Gastroesophageal sphincter (tissue), 4 donors: ENCODE measurements around the gene FYB2. TPM values are rescaled to one million over a fixed set of nuclear protein-coding genes. Genes with fewer than 3 reads are reported as not detected.

ENCODE experiments used
- ATAC-seq: fragments of 150-250 bp; one replicate; pipeline ENCODE4 v1.9.1; 2016; ENCODE audit warnings: mild to moderate bottlenecking, moderate library complexity
- H3K27ac ChIP-seq, 4 donors: fragments of 200-600 bp; sonication (generic) in 3 of 4; 1 replicate in 3 of 4; 2 replicates in 1 of 4; pipeline ENCODE4 v1.5.1; 2016 to 2019
- H3K27me3 ChIP-seq: fragments of 200-600 bp; sonication (generic); one replicate; pipeline ENCODE4 v1.5.1; 2019
- H3K36me3 ChIP-seq, 2 donors: fragments of 200-600 bp; sonication (generic); one replicate each; pipeline ENCODE4 v1.5.1; 2019; ENCODE audit warnings: control low read depth in 1 of 2
- H3K4me1 ChIP-seq, 3 donors: fragments of 200-600 bp; sonication (generic); 1 replicate in 2 of 3; 2 replicates in 1 of 3; pipeline ENCODE4 v1.5.1; 2016 to 2019; ENCODE audit warnings: control low read depth in 2 of 3
- H3K4me3 ChIP-seq, 2 donors: fragments of 200-600 bp; sonication (generic); one replicate each; pipeline ENCODE4 v1.5.1; 2019; ENCODE audit warnings: mild to moderate bottlenecking in 1 of 2, moderate library complexity in 1 of 2
- H3K9me3 ChIP-seq, 3 donors: fragments of 200-600 bp; sonication (generic); one replicate each; pipeline ENCODE4 v1.5.1; 2017 to 2019; ENCODE audit warnings: control low read depth in 2 of 3
- EP300 ChIP-seq: sonication (generic); formaldehyde crosslinking; IDR thresholded peaks from one replicate; pipeline ENCODE4 v1.6.1; 2017; ENCODE audit warnings: antibody characterized with exemption, mild to moderate bottlenecking
- POLR2A ChIP-seq, 2 donors: fragments of 450-650 bp; IDR thresholded peaks; one replicate each; pipeline ENCODE4 v1.6.1; 2017; ENCODE audit warnings: antibody characterized with exemption in 2 of 2, mild to moderate bottlenecking in 2 of 2, moderate library complexity in 1 of 2
- POLR2AphosphoS5 ChIP-seq: sonication (generic); formaldehyde crosslinking; IDR thresholded peaks from one replicate; pipeline ENCODE4 v1.6.1; 2017; ENCODE audit warnings: antibody characterized with exemption
- WGBS, 2 donors: methylation state at CpG; one replicate each; pipeline ENCODE4 v1.1.5; 2018; ENCODE audit warnings: low coverage in 1 of 2; 5-methylcytosine and 5-hydroxymethylcytosine counted together
- total RNA-seq, 4 donors: library from RNA; depleted of rRNA; stranded (reverse); fragments of >200 nt; gene quantifications; one replicate each; pipeline ENCODE4 v1.1.0, GENCODE V29; 2016
- TF ChIP-seq, protein P1 (sequence below), 4 experiments: fragments of 200-600 bp in 2 of 4; fragments of 450-650 bp in 2 of 4; sonication (generic) in 1 of 4; IDR thresholded peaks; one replicate each; pipeline ENCODE4 v1.5.1; 2017 to 2019; ENCODE audit warnings: antibody characterized with exemption in 4 of 4, mild to moderate bottlenecking in 2 of 4, moderate library complexity in 2 of 4

The FYB2 gene
- total RNA-seq, 4 donors from 2014 or later = 0.64 TPM; not detected in 3

DNA sequence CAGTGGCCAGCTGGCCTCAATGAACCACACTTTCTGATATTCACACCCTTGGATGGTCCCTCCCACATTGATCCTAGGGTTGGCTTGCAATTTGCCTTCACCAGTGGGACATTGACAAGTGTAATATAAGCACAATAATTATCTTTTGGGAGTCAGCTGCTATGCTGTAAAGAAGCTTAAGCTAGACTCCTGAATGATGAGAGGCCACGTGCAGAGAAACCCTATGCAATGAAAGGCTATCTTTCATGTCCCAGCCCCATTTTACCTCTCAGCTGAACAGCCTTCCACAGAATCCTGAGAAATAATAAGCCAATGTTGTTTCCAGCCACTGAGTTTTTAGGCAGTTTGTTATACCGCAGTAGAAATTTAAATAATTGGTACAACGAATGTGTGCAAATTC is 24.3 kb upstream of the FYB2 start:
- Histone ChIP-seq H3K4me3 (no peak overlapping the region), H3K27ac (no peak overlapping the region), H3K9me3 (no peaks in the 10 kb centered on the region), H3K27me3 (peaks cover 5% of the 10 kb centered on the region), H3K4me1 (no peaks in the 10 kb centered on the region), H3K36me3 (no peaks in the 10 kb centered on the region)
- TF ChIP-seq POLR2AphosphoS5 (no peak), EP300 (no peak), POLR2A (IDR thresholded peaks at IDR 0.05) (no peak)
- TF ChIP-seq, protein P1, sequence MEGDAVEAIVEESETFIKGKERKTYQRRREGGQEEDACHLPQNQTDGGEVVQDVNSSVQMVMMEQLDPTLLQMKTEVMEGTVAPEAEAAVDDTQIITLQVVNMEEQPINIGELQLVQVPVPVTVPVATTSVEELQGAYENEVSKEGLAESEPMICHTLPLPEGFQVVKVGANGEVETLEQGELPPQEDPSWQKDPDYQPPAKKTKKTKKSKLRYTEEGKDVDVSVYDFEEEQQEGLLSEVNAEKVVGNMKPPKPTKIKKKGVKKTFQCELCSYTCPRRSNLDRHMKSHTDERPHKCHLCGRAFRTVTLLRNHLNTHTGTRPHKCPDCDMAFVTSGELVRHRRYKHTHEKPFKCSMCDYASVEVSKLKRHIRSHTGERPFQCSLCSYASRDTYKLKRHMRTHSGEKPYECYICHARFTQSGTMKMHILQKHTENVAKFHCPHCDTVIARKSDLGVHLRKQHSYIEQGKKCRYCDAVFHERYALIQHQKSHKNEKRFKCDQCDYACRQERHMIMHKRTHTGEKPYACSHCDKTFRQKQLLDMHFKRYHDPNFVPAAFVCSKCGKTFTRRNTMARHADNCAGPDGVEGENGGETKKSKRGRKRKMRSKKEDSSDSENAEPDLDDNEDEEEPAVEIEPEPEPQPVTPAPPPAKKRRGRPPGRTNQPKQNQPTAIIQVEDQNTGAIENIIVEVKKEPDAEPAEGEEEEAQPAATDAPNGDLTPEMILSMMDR (IDR thresholded peaks at IDR 0.05) = no peak
- WGBS, 2 donors = 73 to 88% methylated on average over 3 of the region's 3 CpGs
- ATAC-seq = no peak

- no peak for TF ChIP-seq POLR2A (IDR thresholded peaks at IDR 0.05)
- TF ChIP-seq EP300 = no peak
- Histone ChIP-seq H3K27ac (no peak overlapping the region), H3K9me3 (no peaks in the 10 kb centered on the region), H3K4me3 (no peak overlapping the region), H3K4me1 (no peaks in the 10 kb centered on the region), H3K27me3 (no peaks in the 10 kb centered on the region), H3K36me3 (no peaks in the 10 kb centered on the region)
- WGBS, 2 donors = 89% methylated on average over 2 of the region's 3 CpGs; no CpG with 5 or more reads in 1 of the 2 donors
- ATAC-seq = no peak
These were observed 19.6 kb upstream of the FYB2 start for GRCh38 chr1:56838759-56839158.

DNA sequence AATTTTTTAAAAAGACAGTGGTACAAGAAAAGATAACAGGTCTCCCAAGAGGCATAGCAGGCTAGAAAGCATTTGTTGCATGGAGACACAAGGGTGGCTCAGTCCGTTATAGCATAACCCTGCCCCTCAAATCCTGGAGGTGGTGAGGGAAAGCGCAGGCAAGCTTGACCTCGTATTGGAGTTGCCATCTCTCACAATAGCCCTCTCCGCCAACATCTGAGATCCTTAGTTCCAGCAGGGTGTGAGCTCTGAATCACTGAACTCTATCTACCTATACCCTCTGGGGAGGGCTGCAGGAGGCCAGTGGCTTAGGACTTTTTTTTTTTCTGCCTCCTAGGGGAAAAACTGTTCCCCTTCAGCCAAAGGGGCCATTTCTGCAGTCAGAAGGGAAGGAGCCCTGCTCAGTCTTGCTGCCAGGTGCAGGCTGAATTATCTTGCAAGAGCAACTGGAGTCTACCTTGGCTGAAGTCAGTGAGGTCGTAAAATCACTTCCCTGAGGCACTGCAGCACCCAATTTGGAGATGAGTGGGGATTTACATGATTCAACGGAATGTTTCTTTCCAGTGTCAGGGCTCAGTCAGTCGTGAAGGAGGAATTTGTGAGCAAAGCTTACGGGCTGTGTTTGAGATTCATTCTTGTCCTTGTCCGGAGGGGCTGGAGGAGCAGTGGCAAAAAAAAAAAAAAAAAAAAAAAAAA is 18.2 kb upstream of the FYB2 start:
- Histone ChIP-seq H3K9me3 (no peaks in the 10 kb centered on the region), H3K27me3 (no peaks in the 10 kb centered on the region), H3K4me3 (no peak overlapping the region), H3K36me3 (no peaks in the 10 kb centered on the region), H3K4me1 (peaks cover 0 to 8% (median 0%) of the 10 kb centered on the region in 3 donors), H3K27ac (no peak overlapping the region)
- ATAC-seq = no peak
- no peak for TF ChIP-seq EP300
- TF ChIP-seq, protein P1 (IDR thresholded peaks at IDR 0.05) = no peak
- TF ChIP-seq POLR2AphosphoS5 = no peak
- no peak for TF ChIP-seq POLR2A (IDR thresholded peaks at IDR 0.05)
- whole genome bisulfite sequencing, 2 donors = 50 to 61% methylated on average over 2 to 9 of the region's 9 CpGs

- H3K4me1 ChIP-seq = peaks cover 0 to 16% (median 0%) of the 10 kb centered on the region in 3 donors
- no peaks in the 10 kb centered on the region for H3K27me3 ChIP-seq
- H3K4me3 ChIP-seq = no peak overlapping the region
- H3K9me3 ChIP-seq = no peaks in the 10 kb centered on the region
- no peak overlapping the region for H3K27ac ChIP-seq
- no peak for ATAC-seq
- no peak for TF ChIP-seq POLR2A (IDR thresholded peaks at IDR 0.05)
- TF ChIP-seq, protein P1 (IDR thresholded peaks at IDR 0.05) = no peak
- no peak for TF ChIP-seq EP300
- no peak for TF ChIP-seq POLR2AphosphoS5
- no peaks in the 10 kb centered on the region for H3K36me3 ChIP-seq
- WGBS, 2 donors = 73 to 80% methylated on average over 2 to 3 of the region's 4 CpGs
These were observed 17.2 kb upstream of the FYB2 start for GRCh38 chr1:56836359-56836758.

GRCh38 chr1:56835657-56836056 is 16.5 kb upstream of the FYB2 start:
- Histone ChIP-seq H3K9me3 (no peaks in the 10 kb centered on the region), H3K27me3 (no peaks in the 10 kb centered on the region), H3K4me3 (no peak overlapping the region), H3K4me1 (peaks cover 0 to 16% (median 0%) of the 10 kb centered on the region in 3 donors), H3K36me3 (no peaks in the 10 kb centered on the region), H3K27ac (no peak overlapping the region)
- no peak for TF ChIP-seq EP300
- TF ChIP-seq, protein P1 (IDR thresholded peaks at IDR 0.05) = no peak
- no peak for TF ChIP-seq POLR2AphosphoS5
- TF ChIP-seq POLR2A (IDR thresholded peaks at IDR 0.05) = no peak
- ATAC-seq = no peak
- WGBS, 2 donors = 95 to 97% methylated on average over 4 to 5 of the region's 5 CpGs
